ENCODE measurements around the gene CYP27C1. TPM values are rescaled to one million over a fixed set of nuclear protein-coding genes. Genes with fewer than 3 reads are reported as not detected.

CYP27C1 gene
- total RNA-seq, 4 donors from 2014 or later = 2.4 to 3.5 (median 2.7) TPM

GRCh38 chr2:127174640-127175039 lies 45.5 kb downstream of the CYP27C1 start:
- peak in 1 of 2 donors; percentile 82 for DNase-seq (ENCODE audit: low spot score in 2 of 2)
- intact Hi-C loops (cut with DNase I; ENCODE audit: low total_unique reads) = no loop called here

GRCh38 chr2:127174136-127174535 lies 46.0 kb downstream of the CYP27C1 start:
- intact Hi-C loops (cut with DNase I; ENCODE audit: low total_unique reads) = no loop called here
- no peak overlapping the region for H3K4me3 ChIP-seq (ENCODE audit: low read depth, poor library complexity, severe bottlenecking)
- TF ChIP-seq, protein P1, sequence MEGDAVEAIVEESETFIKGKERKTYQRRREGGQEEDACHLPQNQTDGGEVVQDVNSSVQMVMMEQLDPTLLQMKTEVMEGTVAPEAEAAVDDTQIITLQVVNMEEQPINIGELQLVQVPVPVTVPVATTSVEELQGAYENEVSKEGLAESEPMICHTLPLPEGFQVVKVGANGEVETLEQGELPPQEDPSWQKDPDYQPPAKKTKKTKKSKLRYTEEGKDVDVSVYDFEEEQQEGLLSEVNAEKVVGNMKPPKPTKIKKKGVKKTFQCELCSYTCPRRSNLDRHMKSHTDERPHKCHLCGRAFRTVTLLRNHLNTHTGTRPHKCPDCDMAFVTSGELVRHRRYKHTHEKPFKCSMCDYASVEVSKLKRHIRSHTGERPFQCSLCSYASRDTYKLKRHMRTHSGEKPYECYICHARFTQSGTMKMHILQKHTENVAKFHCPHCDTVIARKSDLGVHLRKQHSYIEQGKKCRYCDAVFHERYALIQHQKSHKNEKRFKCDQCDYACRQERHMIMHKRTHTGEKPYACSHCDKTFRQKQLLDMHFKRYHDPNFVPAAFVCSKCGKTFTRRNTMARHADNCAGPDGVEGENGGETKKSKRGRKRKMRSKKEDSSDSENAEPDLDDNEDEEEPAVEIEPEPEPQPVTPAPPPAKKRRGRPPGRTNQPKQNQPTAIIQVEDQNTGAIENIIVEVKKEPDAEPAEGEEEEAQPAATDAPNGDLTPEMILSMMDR (IDR thresholded peaks at IDR 0.05) = no peak
- TF ChIP-seq POLR2A (IDR thresholded peaks at IDR 0.05) = no peak
- DNase-seq (ENCODE audit: low spot score in 2 of 2) = peak in 1 of 2 donors; percentile 69
- 79 to 80% methylated on average over 6 of the region's 6 CpGs for WGBS, 2 donors

More at GRCh38 chr2:127174640-127175039, 45.5 kb downstream of the CYP27C1 start:
- 57 to 62% methylated on average over 6 of the region's 6 CpGs for WGBS, 2 donors
- TF ChIP-seq POLR2A (IDR thresholded peaks at IDR 0.05) = no peak
- no peak overlapping the region for H3K4me3 ChIP-seq (ENCODE audit: low read depth, poor library complexity, severe bottlenecking)

DNA sequence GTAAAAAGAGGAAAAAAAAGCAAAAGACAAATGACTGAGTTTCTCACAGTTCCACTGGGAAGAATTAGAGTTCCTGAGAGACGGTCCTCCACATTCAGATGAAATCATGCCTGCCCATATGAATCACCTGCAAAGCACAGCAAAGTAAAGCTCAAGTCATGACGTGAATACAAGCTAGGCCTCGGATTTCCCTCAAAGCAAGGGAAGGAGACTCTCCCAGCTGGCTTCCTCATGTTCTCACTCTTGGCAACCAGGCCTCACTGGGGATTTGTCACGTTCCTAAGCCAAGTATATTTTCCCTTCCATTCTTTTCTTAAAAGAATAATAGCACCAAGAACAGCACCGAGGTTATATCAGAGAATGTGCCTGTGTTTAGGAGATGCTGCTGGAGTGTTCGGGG lies 47.0 kb downstream of the CYP27C1 start:
- 18 to 27% methylated on average over 6 of the region's 6 CpGs for WGBS, 2 donors
- no peak overlapping the region for H3K4me3 ChIP-seq (ENCODE audit: low read depth, poor library complexity, severe bottlenecking)
- TF ChIP-seq, protein P1 (IDR thresholded peaks at IDR 0.05) = no peak
- no peak for TF ChIP-seq POLR2A (IDR thresholded peaks at IDR 0.05)
- intact Hi-C loops (cut with DNase I; ENCODE audit: low total_unique reads) = no loop called here
- DNase-seq (ENCODE audit: low spot score in 2 of 2) = peak in 1 of 2 donors; percentile 84

GRCh38 chr2:127172306-127172705 lies 47.8 kb downstream of the CYP27C1 start:
- intact Hi-C loops (cut with DNase I; ENCODE audit: low total_unique reads) = no loop called here
- H3K4me3 ChIP-seq (ENCODE audit: low read depth, poor library complexity, severe bottlenecking) = no peak overlapping the region
- TF ChIP-seq, protein P1 (IDR thresholded peaks at IDR 0.05) = no peak
- no peak for TF ChIP-seq POLR2A (IDR thresholded peaks at IDR 0.05)
- WGBS, 2 donors = 96 to 98% methylated on average over 6 of the region's 6 CpGs
- peak in 1 of 2 donors; percentile 65 for DNase-seq (ENCODE audit: low spot score in 2 of 2)

DNA sequence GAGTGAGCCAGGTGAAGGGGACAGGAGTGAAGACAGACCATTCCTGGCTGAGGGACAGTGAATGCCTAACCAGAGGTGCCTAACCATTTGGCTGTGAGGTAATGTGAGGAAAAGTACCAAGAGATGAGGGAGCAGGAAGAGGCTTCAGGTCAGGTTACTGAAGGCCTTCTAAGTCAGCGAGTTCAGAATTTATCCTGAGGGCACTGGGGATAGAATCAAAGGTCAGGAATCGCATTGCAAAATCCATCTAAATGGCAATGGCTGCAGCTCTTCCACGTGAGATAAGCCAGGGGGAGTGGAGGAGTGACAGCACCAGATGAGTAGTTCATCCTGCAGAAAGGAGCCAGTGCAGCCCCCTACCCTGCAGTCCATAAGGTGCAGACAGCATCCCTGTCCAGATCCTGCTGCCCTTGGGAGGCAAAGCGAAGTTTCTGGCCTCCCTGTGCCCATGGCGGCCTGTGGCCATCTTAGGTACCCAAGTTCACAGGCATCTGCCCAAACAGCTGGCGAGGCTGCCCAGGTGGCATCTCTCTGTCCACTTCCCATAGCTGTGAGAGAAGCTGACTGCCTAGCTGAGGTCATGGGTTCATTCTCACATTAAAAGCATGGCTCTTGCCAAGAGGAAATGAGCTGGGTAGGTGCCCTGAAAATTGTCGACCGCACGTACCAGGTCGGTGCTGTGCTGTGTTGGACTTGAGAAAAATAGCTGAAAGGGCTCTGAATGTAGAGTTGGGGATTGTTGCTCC lies 49.5 kb downstream of the CYP27C1 start:
- H3K4me3 ChIP-seq (ENCODE audit: low read depth, poor library complexity, severe bottlenecking) = no peak overlapping the region
- 86 to 91% methylated on average over 10 of the region's 10 CpGs for WGBS, 2 donors
- intact Hi-C loops (cut with DNase I; ENCODE audit: low total_unique reads) = no loop called here
- peak in 1 of 2 donors; percentile 72 for DNase-seq (ENCODE audit: low spot score in 2 of 2)
- no peak for TF ChIP-seq POLR2A (IDR thresholded peaks at IDR 0.05)
- TF ChIP-seq, protein P1 (IDR thresholded peaks at IDR 0.05) = no peak

- intact Hi-C loops (cut with DNase I; ENCODE audit: low total_unique reads) = no loop called here
Observed at GRCh38 chr2:127170021-127170420, 50.1 kb downstream of the CYP27C1 start.

More at GRCh38 chr2:127170021-127170420, 50.1 kb downstream of the CYP27C1 start:
- H3K4me3 ChIP-seq (ENCODE audit: low read depth, poor library complexity, severe bottlenecking) = no peak overlapping the region
- TF ChIP-seq, protein P1 (IDR thresholded peaks at IDR 0.05) = no peak
- TF ChIP-seq POLR2A (IDR thresholded peaks at IDR 0.05) = no peak
- WGBS, 2 donors = 94% methylated on average over 3 of the region's 3 CpGs
- DNase-seq (ENCODE audit: low spot score in 2 of 2) = peak in 1 of 2 donors; percentile 3

Measured in lower leg skin (tissue), 4 donors.